ENCODE results near the gene PIR. TPM values are rescaled to one million over a fixed set of nuclear protein-coding genes. Genes with fewer than 3 reads are reported as not detected.

PIR gene
- total and polyA plus RNA-seq, 9 of the 15 experiments (the other 6 are each of a cell fraction or from before 2014, with no cell fraction given) = 7.5 to 29.8 (median 11.5) TPM

GRCh38 chrX:15335135-15336022 lies 157.8 kb downstream of the PIR start, which contains the start of gene PIGA (continued):
- TF ChIP-seq NFIC (IDR thresholded peaks at IDR 0.05) (peak; percentile 79), ZNF146 (CRISPR knock-in tag; IDR thresholded peaks at IDR 0.05; ENCODE audit: unreplicated experiment) (no peak), ZNF766 (CRISPR knock-in tag; conservative IDR thresholded peaks at IDR 0.05) (no peak), POLR2A (conservative IDR thresholded peaks at IDR 0.05) (peak; percentile 91), ZNF398 (CRISPR knock-in tag; IDR thresholded peaks at IDR 0.05) (no peak), CBX8 (IDR thresholded peaks at IDR 0.05; ENCODE audit: borderline replicate concordance, extremely low read depth, low read depth, low read length, poor library complexity, severe bottlenecking) (no peak), TAF15 (IDR thresholded peaks at IDR 0.05; ENCODE audit: low read depth, low read length) (no peak), RB1 (IDR thresholded peaks at IDR 0.05; ENCODE audit: low read depth) (peak; percentile 68), KDM2B (CRISPR knock-in tag; IDR thresholded peaks at IDR 0.05) (no peak), PHB (CRISPR knock-in tag; IDR thresholded peaks at IDR 0.05) (no peak), PPARD (CRISPR knock-in tag; IDR thresholded peaks at IDR 0.05) (no peak), ASH1L (IDR thresholded peaks at IDR 0.05; ENCODE audit: borderline replicate concordance, low read depth, partially characterized antibody) (peak; percentile 28), ZBTB2 (IDR thresholded peaks at IDR 0.05) (peak; percentile 90), NRF1 (conservative IDR thresholded peaks at IDR 0.05 in 1 of 2, IDR thresholded peaks at IDR 0.05 in 1 of 2) (peak; percentile 98), TAL1 (IDR thresholded peaks at IDR 0.05) (no peak), ZSCAN29 (IDR thresholded peaks at IDR 0.05) (no peak), ZNF668 (CRISPR knock-in tag; IDR thresholded peaks at IDR 0.05) (no peak), HMGN3 (IDR thresholded peaks at IDR 0.05; ENCODE audit: borderline replicate concordance, extremely low read depth, insufficient read length, low read depth, low read length) (no peak), HLTF (IDR thresholded peaks at IDR 0.05) (no peak), KLF16 (IDR thresholded peaks at IDR 0.05) (no peak)
- TF ChIP-seq, protein P1, sequence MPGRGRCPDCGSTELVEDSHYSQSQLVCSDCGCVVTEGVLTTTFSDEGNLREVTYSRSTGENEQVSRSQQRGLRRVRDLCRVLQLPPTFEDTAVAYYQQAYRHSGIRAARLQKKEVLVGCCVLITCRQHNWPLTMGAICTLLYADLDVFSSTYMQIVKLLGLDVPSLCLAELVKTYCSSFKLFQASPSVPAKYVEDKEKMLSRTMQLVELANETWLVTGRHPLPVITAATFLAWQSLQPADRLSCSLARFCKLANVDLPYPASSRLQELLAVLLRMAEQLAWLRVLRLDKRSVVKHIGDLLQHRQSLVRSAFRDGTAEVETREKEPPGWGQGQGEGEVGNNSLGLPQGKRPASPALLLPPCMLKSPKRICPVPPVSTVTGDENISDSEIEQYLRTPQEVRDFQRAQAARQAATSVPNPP (IDR thresholded peaks at IDR 0.05; ENCODE audit: borderline replicate concordance, insufficient read depth, insufficient read length) = no peak
- TF ChIP-seq, protein P2, sequence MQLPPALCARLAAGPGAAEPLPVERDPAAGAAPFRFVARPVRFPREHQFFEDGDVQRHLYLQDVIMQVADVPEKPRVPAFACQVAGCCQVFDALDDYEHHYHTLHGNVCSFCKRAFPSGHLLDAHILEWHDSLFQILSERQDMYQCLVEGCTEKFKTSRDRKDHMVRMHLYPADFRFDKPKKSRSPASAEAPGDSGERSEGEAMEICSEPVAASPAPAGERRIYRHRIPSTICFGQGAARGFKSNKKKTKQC (CRISPR knock-in tag; IDR thresholded peaks at IDR 0.05) = no peak
- TF ChIP-seq, protein P3, sequence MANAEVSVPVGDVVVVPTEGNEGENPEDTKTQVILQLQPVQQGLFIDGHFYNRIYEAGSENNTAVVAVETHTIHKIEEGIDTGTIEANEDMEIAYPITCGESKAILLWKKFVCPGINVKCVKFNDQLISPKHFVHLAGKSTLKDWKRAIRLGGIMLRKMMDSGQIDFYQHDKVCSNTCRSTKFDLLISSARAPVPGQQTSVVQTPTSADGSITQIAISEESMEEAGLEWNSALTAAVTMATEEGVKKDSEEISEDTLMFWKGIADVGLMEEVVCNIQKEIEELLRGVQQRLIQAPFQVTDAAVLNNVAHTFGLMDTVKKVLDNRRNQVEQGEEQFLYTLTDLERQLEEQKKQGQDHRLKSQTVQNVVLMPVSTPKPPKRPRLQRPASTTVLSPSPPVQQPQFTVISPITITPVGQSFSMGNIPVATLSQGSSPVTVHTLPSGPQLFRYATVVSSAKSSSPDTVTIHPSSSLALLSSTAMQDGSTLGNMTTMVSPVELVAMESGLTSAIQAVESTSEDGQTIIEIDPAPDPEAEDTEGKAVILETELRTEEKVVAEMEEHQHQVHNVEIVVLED (CRISPR knock-in tag; IDR thresholded peaks at IDR 0.05) = peak; percentile 85
